Upper lobe of right lung (tissue), 1 donor: ENCODE results near the gene RHBDF2. TPM values are rescaled to one million over a fixed set of nuclear protein-coding genes. Genes with fewer than 3 reads are reported as not detected.

ENCODE experiments used
- ATAC-seq: fragments of 200-7000 bp; cut with Tn5 transposase; one replicate; pipeline ENCODE4 v1.9.1; 2020; ENCODE audit warnings: mild to moderate bottlenecking, moderate library complexity
- DNase-seq: peaks from one replicate; pipeline ENCODE4 v3.0.0-alpha.2; 2020
- H3K27ac ChIP-seq: fragments of 200-600 bp; one replicate; pipeline ENCODE4 v1.8.0; 2022
- H3K27me3 ChIP-seq: fragments of 200-600 bp; one replicate; pipeline ENCODE4 v1.8.0; 2022; ENCODE audit warnings: mild to moderate bottlenecking
- H3K36me3 ChIP-seq: fragments of 200-600 bp; one replicate; pipeline ENCODE4 v1.8.0; 2022
- H3K4me1 ChIP-seq: fragments of 200-600 bp; one replicate; pipeline ENCODE4 v1.8.0; 2022
- H3K4me3 ChIP-seq: fragments of 200-600 bp; one replicate; pipeline ENCODE4 v1.8.0; 2022; ENCODE audit warnings: mild to moderate bottlenecking
- H3K9me3 ChIP-seq: fragments of 200-600 bp; one replicate; pipeline ENCODE4 v1.8.0; 2022
- intact Hi-C: fragments of 100-400 bp; cut with DNase I; formaldehyde crosslinking; loops from one replicate; pipeline ENCODE4 v1.11.0; 2022
- total RNA-seq: library from RNA; stranded (reverse); fragmentation: NEBNext Ultra II Directional; extraction: Animal tissue kit (Norgen Biotek cat#: 25700); gene quantifications from one replicate; pipeline ENCODE4 v1.2.1, GENCODE V29; 2021
- TF ChIP-seq, protein P1 (sequence below): fragments of 200-600 bp; IDR thresholded peaks from one replicate; pipeline ENCODE4 v1.8.0; 2022; ENCODE audit warnings: antibody characterized with exemption
- donor health status: DM: no; HTN: yes; CAD: no; lungs with severe emphysema.

The RHBDF2 gene
- total RNA-seq, 1 donor from 2014 or later, result 46.4 TPM

DNA sequence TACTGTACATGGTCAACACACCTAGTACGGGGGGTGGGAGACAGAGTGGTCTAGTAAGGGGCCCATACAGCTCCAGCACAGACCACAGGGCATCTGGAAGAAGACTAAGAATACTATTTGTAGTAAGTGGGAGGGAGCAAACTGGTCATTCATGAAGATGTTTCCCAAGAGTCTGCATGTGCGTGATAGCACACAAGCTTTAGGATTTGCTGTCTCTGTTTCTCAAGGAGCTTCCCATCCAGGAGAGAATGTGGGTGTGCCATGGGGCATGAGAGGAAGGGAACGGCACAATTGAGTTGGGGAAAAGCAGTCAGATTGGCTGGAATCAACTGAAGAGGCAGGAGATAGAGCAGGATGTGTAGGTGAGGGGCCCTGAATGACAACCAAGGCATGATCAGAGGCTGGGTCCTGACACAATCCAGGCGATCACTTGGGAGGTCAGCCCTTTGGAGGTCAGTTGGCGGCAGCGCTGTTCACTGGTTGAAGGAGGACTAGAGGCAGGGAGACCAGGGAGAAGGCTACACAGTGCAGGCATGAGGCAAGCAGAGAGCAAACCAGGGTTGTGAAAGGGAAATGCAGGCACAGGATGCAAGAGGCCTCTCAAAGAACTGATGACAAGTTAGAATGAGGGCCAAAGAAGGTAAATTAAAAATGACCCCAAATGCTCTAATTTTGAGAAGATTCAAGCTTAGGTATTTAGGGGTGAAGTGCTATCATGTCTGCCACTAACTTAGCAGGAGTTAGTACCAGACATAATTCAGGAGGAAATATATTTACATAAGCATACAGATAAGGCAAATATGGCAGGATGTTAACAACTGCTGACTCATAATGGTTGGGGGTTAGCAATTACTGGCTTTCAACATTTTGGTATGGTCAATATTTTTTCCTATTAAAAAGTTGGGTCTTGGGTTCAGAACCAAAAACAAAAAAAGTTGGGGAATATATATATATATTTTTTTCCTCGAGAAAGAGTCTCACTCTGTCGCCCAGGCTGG, 58.6 kb downstream of the RHBDF2 start:
- Histone ChIP-seq H3K4me1 (peaks cover 21% of the 10 kb centered on the region), H3K4me3 (no peak overlapping the region), H3K36me3 (no peaks in the 10 kb centered on the region), H3K27ac (no peak overlapping the region), H3K27me3 (no peaks in the 10 kb centered on the region), H3K9me3 (no peaks in the 10 kb centered on the region)
- TF ChIP-seq, protein P1, sequence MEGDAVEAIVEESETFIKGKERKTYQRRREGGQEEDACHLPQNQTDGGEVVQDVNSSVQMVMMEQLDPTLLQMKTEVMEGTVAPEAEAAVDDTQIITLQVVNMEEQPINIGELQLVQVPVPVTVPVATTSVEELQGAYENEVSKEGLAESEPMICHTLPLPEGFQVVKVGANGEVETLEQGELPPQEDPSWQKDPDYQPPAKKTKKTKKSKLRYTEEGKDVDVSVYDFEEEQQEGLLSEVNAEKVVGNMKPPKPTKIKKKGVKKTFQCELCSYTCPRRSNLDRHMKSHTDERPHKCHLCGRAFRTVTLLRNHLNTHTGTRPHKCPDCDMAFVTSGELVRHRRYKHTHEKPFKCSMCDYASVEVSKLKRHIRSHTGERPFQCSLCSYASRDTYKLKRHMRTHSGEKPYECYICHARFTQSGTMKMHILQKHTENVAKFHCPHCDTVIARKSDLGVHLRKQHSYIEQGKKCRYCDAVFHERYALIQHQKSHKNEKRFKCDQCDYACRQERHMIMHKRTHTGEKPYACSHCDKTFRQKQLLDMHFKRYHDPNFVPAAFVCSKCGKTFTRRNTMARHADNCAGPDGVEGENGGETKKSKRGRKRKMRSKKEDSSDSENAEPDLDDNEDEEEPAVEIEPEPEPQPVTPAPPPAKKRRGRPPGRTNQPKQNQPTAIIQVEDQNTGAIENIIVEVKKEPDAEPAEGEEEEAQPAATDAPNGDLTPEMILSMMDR, result no peak
- no peak for DNase-seq
- no peak for ATAC-seq
- intact Hi-C loops, result no loop called here

DNA sequence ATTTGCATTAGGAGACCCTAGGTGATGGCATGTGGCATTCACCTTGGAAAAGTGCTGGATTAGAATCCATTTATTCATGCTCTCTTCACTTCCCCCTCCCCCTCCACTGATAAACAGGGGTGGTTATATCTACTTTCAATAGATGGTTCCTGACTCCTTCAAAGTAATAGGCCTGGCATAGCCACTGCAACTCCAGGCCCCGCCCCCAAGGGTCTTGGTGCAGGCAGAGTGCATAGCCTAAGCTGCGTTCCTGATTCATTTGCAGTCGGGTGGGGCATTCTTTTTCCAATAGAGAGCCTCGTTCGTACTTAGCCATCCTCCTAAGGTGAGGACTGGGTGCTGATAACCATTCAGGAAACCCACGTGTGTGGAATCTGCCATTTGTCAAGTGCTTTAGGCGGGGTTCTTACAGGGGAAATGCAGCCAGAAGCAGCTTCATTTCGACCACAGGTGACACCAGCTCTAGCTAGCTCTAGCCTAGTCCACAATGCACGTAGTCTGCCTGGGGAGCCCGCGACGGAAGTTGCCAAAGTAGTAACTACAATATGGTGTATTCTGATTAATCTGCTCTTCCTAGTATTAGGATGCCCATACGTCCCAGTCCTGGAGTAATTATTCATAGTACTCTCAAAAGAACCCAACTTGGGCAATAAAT, 59.4 kb downstream of the RHBDF2 start:
- Histone ChIP-seq H3K27me3 (no peaks in the 10 kb centered on the region), H3K9me3 (no peaks in the 10 kb centered on the region), H3K36me3 (no peaks in the 10 kb centered on the region), H3K4me1 (peaks cover 12% of the 10 kb centered on the region), H3K27ac (no peak overlapping the region), H3K4me3 (no peak overlapping the region)
- TF ChIP-seq, protein P1, result no peak
- intact Hi-C loops, result no loop called here
- no peak for ATAC-seq
- no peak for DNase-seq

DNA sequence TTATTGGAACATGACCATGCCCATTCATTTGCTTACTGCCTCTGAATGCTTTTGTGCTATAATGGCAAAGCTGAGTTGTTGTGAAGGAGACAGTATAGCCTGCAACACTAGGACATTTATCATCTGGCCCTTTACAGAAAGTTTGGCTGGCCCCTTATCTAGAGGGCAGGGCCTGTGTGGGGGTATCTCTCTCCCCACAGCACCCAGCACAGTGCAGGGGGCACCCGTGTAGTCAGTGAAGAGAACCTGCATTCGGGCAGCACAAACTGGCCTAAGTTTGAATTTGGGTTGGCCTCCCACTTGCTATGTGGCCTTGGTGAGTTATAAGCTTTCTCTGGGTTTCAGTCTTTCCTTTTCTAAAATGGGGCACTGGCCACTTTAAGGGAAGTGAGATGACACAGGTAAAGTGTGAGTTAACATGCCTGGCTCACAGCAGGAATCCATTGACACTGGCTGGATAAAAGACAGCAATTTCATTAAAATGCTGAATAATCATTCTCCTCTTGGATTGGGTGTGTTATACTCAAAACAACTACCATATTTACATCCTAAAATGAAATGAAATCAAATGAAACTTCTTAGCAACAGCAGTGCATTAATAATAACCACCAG, 60.4 kb downstream of the RHBDF2 start:
- no peaks in the 10 kb centered on the region for H3K27me3 ChIP-seq
- no peak for DNase-seq
- H3K4me3 ChIP-seq, result no peak overlapping the region
- H3K9me3 ChIP-seq, result no peaks in the 10 kb centered on the region
- TF ChIP-seq, protein P1, result no peak
- H3K4me1 ChIP-seq, result peaks cover 3% of the 10 kb centered on the region
- H3K36me3 ChIP-seq, result no peaks in the 10 kb centered on the region
- H3K27ac ChIP-seq, result no peak overlapping the region
- no peak for ATAC-seq
- intact Hi-C loops, result no loop called here

DNA sequence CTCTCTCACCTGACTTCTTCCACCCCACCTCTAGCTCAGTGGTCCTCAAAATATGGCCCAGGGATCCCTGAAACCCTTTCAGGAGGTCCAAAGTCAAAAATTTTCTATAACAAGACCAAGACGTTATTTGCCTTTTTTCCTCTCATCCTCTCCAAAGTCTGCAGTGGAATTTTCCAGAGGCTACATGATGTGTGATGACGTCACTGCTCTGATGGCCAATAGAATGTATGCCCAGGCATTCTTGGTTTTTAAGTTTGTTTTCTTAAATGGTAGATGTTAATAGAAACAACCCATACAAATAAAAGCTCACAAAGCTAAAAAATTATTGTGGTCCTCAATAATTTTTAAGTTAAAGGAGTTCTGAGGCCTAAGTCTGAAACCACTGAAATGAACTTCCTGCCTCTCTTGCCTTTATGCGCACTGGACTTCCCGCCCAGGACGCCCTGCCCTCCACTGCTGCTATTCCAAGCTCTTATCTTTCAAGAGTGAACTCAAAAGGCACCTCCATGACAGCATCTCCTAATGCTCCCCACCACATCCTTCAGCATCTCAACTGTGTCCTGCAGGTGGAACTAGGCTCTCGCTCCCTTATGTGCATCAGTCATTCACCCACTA, 61.8 kb downstream of the RHBDF2 start:
- H3K9me3 ChIP-seq, result no peaks in the 10 kb centered on the region
- no peaks in the 10 kb centered on the region for H3K4me1 ChIP-seq
- H3K36me3 ChIP-seq, result no peaks in the 10 kb centered on the region
- no peak overlapping the region for H3K4me3 ChIP-seq
- no peaks in the 10 kb centered on the region for H3K27me3 ChIP-seq
- no peak for ATAC-seq
- intact Hi-C loops, result no loop called here
- no peak for DNase-seq
- TF ChIP-seq, protein P1, result no peak
- no peak overlapping the region for H3K27ac ChIP-seq

DNA sequence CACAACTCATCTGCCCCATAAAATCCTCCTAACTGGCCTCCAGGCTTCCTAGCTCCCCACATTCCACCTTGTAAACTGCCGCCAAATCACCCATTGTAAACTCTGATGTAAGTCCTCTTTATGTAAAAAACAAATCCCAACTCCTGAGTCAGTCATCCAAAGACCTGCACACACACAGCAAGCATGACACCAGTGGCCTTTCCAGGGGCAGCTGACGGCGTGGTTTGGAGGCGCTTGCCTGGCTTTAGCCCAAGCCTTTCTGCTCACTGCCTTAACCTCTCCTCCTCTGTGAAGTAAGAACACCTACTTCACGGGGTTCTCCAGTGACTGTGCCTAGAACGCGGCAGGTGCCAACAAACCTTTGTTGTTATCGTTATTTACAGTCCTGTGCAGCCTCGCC, 62.3 kb downstream of the RHBDF2 start:
- H3K36me3 ChIP-seq, result no peaks in the 10 kb centered on the region

More for the DNA sequence above, 62.3 kb downstream of the RHBDF2 start:
- H3K9me3 ChIP-seq, result no peaks in the 10 kb centered on the region
- ATAC-seq (no peak), DNase-seq (no peak)
- no peaks in the 10 kb centered on the region for H3K27me3 ChIP-seq
- intact Hi-C loops, result no loop called here
- H3K4me1 ChIP-seq, result no peaks in the 10 kb centered on the region
- no peak overlapping the region for H3K27ac ChIP-seq
- no peak overlapping the region for H3K4me3 ChIP-seq
- TF ChIP-seq, protein P1, result no peak
